ENCODE results near the gene MFNG.

Gene MFNG

DNA sequence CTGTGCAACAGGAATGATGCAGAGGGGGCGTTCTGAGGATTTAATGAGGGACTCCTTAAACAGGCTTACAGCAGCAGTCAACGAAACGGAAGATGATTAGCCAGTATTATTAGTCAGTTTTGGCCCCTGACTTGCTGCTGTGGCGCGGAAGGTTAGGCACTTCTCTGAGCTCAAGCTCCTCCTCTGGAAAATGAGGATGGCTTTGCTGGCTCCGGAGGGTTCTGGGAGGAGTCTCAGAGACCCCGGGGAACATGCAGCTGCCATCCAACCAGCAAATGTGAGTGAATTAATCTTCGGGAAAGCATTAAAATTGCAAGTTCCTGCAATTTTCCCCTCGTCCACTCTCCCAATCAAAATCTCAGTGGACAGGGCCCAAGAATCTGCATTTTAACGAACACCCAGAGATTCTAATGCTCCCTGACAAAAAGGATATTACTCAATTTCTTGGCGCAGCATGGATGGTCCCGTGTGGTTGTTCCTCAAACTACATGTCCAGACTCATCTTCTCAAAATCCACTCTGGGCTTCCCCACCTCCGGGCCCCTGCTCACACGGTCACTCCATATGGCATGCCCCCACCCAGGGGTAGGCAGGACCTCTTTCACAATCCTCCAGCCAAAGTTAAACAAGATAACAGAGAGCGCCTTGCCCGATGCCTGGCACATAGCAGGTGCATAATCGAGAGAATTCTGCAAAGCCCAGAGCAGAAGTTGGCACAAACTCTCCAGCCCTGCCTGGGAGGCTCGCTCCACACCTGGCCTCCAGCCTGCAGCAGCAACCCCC is 65.3 kb downstream of the MFNG start:
- peak; percentile 65 for DNase-seq

DNA sequence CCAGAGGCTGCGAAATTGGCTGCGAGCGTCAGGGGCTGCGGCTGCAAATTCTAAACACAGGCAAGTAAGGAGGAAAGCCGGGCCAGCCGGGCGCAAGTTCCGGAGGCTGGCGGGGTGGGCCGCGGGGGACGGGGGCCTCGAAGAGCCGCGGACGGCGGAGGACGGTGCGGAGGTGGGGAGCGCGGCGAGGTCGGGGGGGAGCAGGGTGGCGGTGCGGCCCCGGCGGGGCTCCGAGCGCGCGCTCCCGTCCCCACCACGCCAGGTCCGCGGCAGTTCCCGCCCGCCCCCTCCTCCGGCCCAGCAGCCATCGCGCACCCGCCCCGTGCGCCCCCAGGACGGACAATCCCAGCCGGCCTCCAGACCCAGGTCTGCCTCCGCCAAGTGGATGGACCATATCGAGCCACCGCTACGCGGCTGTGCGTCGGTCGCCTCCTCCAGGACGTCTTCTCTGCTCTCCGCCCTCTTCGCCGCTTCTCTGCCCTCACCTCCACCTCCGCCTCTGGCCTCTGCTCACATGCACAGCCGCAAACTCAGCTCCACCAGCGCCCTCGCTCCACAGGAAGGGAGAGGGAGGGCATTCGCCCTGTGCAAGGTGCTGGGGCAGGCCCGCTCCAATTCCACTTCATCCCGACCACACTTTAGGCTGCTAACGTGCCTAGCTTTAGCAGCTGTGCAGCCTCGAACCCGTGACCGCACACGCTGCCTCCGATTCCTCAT is 66.1 kb downstream of the MFNG start:
- DNase-seq, result no peak

DNA sequence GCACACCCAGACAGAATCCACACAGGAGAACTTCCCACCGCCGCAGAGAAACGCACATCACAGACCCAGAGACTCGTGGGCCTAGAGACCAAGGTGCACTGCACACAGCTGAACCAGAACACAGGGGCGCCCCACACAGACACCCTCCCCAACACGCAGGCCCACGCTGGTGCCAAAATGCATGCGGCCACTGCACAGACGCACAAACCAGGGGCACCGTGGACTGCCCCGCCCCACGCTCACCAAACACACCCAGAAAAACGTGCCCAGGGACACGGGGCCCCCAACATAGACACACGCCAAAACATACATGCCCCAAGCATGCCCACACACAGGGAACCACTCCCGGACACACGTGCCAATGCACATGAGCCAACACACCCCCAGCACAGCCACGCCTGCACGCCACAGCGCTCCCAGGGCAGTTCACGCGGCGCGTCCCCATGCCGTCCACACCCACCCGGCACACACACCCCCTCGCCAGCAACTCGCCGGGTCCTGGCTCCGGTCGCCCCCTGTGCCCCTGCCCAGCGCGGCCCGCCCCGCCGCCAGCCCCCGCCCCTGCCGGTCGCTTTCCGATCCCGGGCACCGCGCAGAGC is 66.7 kb downstream of the MFNG start:
- no peak for DNase-seq
